ENCODE data around the gene PPM1B. TPM values are rescaled to one million over a fixed set of nuclear protein-coding genes. Genes with fewer than 3 reads are reported as not detected.
"Not testable (repeated sequence)": the region's sequence is repeated elsewhere in the genome, so short reads cannot be mapped to it uniquely, and the experiment has no call there.

PPM1B gene
- polyA plus RNA-seq, 3 donors, result 17.2 to 31.6 (median 24.5) TPM

DNA sequence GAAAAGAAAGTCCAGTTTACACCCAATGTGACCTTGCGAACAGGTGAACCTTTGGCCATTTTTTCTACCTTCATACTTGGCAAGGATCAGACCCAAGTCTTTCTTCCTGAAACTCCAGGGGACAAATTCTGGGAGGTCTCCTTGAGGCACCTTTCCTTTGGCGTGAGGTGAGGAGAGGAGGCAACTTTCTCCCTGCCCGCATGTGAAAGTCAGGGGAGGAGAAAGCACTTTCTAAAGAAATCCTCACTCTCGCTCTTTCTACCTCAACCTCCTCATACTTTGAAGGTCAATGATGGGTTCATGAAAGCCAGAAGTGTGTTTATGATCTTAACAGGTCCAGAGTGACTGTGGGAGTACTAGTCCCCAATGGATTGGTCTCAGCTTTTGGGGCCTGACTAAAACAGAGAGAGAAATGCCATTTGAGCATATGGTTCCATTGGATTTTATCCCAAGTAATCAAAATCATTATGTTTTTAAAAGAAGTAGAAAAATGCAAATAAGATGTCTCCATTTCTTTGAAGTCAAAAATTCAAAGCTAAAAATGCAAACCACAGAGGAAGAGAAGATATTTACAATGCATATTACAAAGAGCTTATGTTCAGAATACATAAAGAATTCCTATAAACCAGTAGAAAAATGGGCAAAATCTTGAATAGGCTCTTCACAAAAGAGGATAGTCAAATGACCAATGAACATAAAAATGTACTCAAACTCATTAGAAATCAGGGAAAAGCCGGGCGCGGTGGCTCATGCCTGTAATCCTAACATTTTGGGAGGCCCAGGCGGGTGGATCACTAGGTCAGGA lies 15.6 kb upstream of the PPM1B start:
- H3K27ac ChIP-seq (ENCODE audit: low read depth, low read length), result no peak overlapping the region
- 95 to 99% (median 96%) methylated on average over 8 of the region's 8 CpGs for WGBS, 3 donors

DNA sequence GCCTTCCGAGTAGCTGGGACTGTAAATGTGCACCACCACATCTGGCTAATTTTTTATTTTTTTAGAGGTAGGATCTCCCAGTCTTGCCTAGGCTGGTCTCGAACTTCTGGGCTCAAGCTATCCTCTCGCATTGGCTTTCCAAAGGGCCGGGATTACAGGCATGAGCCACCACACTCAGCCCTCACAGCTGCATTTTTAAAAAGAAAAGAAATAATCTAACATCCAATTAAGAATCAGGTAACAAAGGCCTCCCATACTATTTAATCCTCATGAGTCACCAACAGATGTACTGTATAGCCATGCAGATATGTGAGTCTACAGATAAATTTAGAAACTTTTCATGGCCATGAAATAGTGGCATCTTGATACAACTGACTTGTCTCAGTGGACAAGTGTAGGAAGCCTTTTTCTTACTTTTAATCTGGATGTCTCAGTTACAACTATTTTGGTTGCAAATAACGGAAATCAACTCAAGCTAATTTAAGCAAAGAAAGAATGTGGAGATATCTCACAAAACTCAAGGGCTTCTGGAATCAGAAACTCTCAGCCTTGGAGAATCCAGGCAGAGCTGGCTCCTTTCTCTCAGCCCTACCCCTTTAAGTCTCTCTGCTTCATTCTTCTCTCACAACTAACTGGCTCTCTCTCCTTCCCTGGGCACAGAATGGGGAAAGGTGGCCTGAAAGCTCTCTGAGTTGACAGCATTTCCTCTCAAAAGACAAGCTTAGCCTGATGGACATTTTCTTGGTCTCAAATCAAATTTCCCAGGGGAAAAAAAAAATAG lies 12.8 kb upstream of the PPM1B start:
- H3K27ac ChIP-seq (ENCODE audit: low read depth, low read length), result no peak overlapping the region
- WGBS, 3 donors, result 81 to 88% (median 86%) methylated on average over 5 of the region's 5 CpGs

DNA sequence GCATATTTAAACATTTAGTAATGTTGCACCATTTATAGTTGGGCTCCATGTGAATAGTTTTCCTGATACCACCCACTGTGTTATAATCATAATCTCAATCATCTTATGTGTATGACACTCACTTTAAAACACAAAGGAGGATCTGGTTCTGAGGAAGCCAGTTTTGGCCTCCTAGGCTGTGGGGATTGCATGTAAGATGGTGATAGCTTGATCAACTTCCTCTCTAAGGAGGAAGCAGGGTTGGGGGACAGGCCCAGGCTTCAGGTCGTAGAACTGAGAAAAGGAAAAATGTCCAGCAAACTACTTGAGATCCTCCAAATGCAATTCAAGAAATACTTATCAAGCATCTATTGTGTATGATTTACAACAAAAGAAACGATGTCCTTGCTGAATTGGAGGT lies 4.9 kb upstream of the PPM1B start:
- 55 to 87% (median 67%) methylated on average over 2 of the region's 2 CpGs for WGBS, 3 donors
- H3K27ac ChIP-seq (ENCODE audit: low read depth, low read length), result no peak overlapping the region

DNA sequence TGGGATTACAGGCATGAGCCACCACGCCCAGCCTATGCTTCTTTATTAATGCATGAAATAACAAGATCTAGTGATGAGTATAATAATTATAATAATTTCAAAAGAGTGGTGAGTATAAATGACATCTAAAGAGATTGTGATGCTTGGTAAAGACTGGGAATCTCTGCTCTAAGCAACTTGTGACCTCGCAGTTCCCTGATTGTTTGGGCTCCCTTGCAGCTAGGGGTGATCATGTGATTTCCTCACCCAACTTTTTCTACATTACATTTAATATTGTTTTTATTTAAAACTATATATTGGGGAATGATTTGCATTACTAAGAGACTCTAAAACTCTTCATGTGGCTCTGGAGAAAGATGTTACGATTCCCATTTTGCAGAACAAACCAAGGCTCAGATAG lies 4.1 kb upstream of the PPM1B start:
- no peak overlapping the region for H3K27ac ChIP-seq (ENCODE audit: low read depth, low read length)
- 93 to 99% (median 98%) methylated on average over 3 of the region's 3 CpGs for WGBS, 3 donors

DNA sequence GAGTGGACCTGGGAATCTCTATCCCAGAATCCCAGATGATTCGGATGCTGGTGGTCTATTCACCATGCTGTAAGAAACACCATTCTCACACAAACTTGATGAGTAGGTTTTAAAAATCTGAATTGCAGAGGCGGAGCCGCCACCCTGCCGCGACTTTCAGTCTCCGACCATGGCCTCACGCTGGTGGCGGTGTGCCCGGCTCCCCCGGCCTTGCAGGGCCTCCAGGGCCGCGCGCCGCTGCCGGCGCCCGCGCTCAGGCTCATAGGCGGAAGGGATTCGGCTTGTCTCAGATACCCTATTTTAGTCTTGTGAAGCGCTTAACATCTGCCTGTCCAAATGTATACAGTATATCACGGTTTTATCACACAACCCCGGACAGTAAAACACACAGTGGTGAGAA lies 2.6 kb upstream of the PPM1B start:
- no peak overlapping the region for H3K27ac ChIP-seq (ENCODE audit: low read depth, low read length)
- 64 to 77% (median 72%) methylated on average over 23 of the region's 23 CpGs for WGBS, 3 donors

DNA sequence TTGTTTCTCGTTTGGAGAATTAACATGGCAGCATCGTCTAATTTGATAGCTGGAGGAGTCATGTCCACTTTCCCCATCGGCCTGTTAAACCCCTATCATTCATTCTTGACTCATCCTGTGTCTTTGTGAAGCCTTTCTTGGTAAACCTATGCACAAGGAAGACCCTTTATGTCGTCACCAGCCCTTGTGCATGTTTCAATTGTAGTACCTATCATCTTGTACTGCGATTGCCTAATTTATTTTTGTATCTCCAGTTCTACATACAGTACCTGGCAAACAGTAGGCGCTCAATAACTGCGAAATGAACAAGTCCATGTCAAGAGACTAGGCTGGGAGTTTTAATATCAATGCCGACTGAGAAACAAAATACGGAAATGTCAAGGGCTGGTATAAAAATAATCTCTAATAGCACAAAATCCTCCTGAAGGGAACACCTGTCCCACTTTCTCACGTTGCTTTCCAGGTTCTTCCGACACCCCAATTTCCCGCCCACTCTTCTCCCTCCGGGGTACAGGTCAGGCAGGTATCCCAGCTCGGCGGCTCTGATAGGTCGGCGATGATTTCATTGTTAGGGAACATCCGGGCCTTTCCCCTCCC lies 1.3 kb upstream of the PPM1B start:
- 18 to 32% (median 31%) methylated on average over 18 of the region's 18 CpGs for WGBS, 3 donors
- no peak overlapping the region for H3K27ac ChIP-seq (ENCODE audit: low read depth, low read length)

DNA sequence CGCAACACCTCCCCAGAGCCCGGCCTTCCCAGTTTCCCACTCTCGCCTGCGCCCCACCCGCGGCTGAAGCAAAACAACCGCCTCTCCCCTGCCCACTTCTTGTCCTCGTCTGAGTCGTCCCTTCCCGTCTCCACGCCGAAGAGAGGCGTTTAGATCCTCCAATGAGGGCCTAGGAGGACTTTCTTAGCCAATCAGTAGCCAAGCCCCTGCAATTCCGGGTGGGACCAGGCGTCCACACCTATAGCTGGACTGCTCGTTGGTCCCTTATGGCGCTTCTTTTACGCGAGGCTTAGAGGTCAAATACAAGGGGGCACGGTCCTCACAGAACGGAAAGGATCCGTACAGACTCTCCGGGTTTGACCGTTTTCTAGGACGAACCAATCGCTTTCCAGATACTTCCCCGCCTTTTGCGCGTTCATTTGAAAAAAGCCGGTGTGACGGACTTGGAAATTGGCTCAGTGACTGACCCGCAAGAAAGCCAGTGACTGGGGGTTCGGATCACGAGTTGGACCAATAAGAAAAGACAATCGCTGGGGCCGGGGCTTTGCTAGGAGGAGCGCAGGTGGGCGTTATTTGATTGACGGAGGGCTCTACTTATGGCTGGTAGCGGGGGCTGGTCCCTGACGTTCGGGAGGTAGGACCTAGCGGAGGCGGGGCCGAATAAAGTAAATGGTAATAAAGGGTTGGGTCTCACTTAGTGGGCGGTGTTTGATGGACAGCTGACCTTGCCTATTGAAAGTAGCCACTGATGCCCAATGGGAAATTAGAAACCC lies 581 bp upstream of the PPM1B start:
- 0 to 1% (median 1%) methylated on average over 46 of the region's 46 CpGs for WGBS, 3 donors

DNA sequence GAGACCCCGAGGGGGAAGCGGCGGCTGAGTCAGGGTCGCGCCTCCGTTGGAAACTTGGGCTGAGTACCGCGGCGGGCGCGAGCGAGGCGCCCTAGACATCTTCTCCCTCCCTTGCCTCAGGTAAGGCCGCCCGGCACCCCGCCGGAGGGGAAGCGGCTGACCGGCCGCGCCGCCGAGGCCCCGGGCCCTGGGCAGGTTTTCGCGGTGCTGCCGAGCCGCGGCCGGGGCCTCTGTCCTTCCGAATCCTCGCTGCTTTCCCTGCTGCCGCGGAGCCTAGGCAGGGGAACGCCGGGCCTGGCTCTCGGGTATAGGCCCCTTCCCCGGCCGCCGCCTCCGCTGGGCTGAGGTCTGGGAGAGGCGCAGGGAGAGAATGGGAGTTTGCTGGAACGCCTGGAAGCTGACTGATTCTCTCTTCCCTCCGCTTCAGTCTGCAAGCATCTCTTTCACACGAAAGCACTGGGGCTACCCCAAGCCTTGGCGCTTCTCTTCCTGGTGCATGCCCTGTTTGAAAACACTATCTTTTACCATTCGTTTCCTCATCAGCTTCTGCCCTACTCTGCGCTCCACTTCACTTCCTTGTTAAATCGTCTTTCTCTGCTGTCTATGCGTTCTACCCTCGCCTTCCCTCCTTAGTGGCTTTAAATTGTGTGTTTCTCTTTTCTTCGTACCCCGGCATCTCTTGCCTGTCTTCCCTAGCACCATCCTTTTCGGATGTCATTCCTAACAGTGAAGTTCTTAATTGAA lies 652 bp downstream of the PPM1B start:
- 0% methylated on average over 26 to 54 of the region's 54 CpGs for WGBS, 3 donors
- H3K27ac ChIP-seq (ENCODE audit: low read depth, low read length), result peak overlapping the region; percentile 70

More for the DNA sequence above, 581 bp upstream of the PPM1B start:
- peak overlapping the region; percentile 71 for H3K27ac ChIP-seq (ENCODE audit: low read depth, low read length)

DNA sequence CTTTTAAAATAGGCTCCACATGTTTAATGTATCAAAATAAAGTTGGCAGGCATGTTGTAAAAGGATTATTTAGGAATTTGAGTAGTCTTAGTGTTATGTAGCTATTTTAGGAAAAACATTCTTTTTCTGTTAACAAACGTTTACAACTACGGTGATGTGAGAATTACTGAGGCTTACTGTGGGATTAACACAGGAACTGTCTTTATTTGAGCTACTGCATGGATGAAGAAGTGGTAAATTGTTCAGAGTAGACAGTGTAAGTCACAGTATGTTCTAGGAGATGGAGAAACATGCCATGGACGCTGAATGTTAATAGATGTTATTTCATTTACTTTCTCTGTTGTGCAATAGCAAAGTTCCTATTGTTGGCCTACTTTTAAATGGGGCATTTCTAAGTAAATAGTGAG lies 1.6 kb downstream of the PPM1B start:
- 0 to 2% (median 1%) methylated on average over 3 of the region's 3 CpGs for WGBS, 3 donors
- H3K27ac ChIP-seq (ENCODE audit: low read depth, low read length), result no peak overlapping the region

DNA sequence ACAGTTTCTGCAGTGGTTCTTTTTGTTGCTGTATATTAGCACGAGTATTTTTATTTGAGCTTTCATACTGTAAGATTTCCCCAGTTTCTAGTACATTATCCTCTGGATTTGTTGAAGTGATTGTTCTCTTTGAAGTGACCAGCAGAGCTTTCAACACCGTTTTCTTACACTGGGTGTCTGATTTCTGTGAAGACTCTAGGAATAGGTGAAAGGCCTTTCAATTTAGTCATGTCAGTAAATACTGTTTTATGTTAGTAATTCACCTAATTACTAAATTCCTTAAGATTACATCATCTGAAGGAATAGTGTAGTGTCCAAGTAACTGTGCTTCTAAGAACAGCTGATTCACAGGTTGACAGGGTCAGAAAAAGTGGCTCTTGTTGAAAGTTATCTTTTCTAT lies 2.3 kb downstream of the PPM1B start:
- 7 to 30% (median 20%) methylated on average over 2 of the region's 2 CpGs for WGBS, 3 donors

DNA sequence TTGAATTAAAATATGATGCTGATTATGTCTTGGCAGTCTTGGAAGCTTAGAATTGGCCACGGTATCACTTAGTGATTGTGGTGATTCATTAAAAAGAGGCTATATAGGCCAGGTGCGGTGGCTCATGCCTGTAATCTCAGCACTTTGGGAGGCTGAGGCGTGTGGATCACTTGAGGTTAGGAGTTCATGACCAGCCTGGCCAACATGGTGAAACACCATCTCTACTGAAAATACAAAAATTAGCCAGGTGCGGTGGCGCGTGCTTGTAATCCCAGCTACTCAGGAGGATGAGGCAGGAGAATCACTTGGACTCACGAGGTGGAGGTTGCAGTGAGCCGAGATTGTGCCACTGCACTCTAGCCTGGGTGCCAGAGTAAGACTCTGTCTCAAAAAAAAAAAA lies 2.8 kb downstream of the PPM1B start:
- 42 to 80% (median 73%) methylated on average over 8 of the region's 8 CpGs for WGBS, 3 donors
- not testable (repeated sequence) for H3K27ac ChIP-seq (ENCODE audit: low read depth, low read length)

More for the DNA sequence above, 2.3 kb downstream of the PPM1B start:
- no peak overlapping the region for H3K27ac ChIP-seq (ENCODE audit: low read depth, low read length)

DNA sequence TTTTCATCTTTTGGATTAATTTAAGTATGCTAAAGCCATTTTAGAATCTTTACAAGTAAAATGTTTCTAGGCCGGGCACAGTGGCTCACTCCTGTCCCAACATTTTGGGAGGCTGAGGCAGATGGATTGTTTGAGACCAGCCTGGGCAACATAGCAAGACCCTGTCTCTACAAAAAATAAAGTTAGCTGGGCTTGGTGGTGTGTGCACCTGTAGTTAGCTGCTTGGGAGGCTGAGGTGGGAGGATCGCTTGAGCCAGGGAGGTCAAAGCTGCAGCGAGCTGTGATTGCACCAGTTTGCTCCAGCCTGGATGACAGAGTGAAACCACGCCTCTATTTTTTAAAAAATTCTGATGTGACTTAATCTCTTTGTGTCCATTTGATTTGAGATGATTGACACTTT lies 3.9 kb downstream of the PPM1B start:
- 94 to 100% (median 99%) methylated on average over 4 of the region's 4 CpGs for WGBS, 3 donors
- no peak overlapping the region for H3K27ac ChIP-seq (ENCODE audit: low read depth, low read length)

DNA sequence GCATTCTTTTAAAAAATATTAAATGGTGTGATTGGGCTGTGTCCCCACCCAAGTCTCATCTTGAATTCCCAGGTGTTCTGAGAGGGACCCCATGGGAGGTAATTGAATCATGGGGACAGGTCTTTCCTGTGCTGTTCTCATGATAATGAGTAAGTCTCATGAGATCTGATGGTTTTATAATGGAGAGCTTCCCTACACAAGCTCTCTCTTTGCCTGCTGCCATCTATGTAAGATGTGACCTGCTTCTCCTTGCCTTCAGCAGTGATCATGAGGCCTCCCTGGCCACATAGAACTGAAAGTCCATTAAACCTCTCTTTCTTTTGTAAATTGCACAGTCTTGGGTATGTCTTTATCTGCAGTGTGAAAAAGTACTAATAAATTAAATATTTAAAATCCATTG lies 10.3 kb downstream of the PPM1B start:
- H3K27ac ChIP-seq (ENCODE audit: low read depth, low read length), result no peak overlapping the region

DNA sequence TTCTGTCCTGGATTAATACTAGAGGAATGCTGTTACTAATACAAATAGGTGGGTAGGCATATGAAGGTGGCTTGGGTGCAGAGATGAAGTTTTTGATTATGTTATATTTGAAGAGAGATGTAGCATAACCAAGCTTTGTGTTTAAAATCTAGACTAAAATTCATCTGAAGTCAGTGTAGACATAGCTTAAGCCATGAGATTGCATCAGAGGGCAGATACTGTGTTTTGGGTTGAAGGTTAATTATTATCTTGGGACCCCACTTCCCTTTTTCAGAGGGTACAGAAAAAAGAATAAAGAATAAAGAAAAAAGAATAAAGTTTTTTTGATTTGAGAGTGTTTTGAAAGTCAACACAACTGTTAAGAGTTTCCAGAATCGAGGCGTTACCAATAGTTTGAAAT lies 13.0 kb downstream of the PPM1B start:
- no peak overlapping the region for H3K27ac ChIP-seq (ENCODE audit: low read depth, low read length)
- 66 to 97% (median 66%) methylated on average over 2 of the region's 2 CpGs for WGBS, 3 donors

DNA sequence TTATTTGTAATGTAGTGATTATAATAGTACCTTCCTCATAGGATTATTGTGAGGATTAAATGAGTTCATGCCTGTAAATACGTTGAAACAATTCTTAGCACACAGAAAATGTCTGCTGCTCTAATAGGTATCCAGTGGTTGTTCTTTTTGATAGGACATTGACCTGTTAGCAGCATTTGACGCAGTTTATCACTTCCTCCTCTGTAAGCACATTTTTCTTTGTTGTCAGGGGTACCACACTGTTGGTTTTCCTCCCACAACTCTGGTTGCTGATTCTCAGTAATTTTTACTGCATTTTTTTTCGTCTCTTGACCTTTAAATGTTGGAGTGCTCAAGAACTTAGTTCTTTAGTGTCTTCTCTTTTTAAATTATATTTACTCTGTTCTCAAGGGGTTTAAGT lies 15.4 kb downstream of the PPM1B start:
- WGBS, 3 donors, result 52 to 61% (median 55%) methylated on average over 3 of the region's 3 CpGs
- H3K27ac ChIP-seq (ENCODE audit: low read depth, low read length), result no peak overlapping the region

DNA sequence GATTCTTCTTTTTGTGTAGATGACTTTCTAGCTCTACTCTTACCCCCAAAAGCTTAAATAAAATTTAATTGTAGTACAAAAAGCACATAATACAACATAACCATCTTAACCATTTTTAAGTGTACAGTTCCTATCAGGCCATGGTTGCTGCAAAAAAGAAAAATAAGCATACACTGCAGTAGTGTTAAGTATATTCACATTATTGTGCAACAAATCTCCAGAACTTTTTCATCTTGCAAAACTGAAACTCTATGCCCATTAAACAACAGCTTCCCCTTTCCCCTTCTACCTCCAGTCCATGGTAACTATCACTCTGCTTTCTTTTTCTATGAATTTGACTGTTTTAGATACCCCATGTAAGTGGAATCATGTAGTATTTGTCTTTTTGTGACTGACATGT lies 18.1 kb downstream of the PPM1B start:
- no peak overlapping the region for H3K27ac ChIP-seq (ENCODE audit: low read depth, low read length)

DNA sequence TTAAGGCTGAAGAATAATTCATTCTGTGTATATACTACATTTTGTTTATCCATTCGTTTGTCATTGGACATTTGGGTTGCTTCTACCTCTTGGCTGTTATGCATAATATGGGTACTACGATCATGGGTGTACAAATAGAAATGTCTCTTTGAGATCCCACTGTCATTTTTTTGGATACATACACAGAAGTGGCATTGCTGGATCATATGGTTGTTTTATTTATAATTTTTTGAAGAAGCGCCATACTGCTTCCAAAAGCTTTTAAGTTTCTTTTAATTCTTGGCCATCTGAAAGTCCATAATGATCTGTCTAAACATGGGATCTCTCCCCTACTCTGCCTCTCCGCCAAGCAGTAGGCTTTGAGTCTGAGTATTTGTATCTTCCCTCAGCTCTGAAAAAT lies 18.6 kb downstream of the PPM1B start:
- no peak overlapping the region for H3K27ac ChIP-seq (ENCODE audit: low read depth, low read length)
- WGBS, 3 donors, result 90 to 94% (median 93%) methylated on average over 4 of the region's 4 CpGs

DNA sequence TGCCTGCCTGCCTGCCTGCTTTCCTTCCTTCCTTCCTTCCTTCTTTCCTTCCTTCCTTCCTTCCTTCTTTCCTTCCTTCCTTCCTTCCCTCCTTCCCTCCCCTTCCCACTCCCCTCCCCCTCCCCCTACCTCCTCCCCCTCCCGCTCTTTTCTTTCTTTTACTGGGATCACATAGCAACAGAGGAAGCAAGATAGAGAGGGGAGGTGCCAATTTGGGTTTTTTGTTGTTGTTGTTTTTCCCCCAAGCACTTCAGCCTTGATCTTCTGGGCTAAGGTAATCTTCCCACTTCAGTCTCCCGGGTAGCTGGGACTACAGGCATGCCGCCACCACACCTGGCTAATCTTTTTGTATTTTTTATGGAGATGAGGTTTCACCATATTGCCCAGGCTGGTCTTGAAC lies 20.0 kb downstream of the PPM1B start:
- WGBS, 3 donors, result 74 to 93% (median 75%) methylated on average over 2 to 3 of the region's 3 CpGs
- H3K27ac ChIP-seq (ENCODE audit: low read depth, low read length), result no peak overlapping the region

All from adipose tissue (tissue), 3 donors.